ENCODE results near the gene GCGR. TPM values are rescaled to one million over a fixed set of nuclear protein-coding genes. Genes with fewer than 3 reads are reported as not detected.

Gene GCGR
- polyA plus RNA-seq (2012; ENCODE audit: insufficient read length, low read depth), result not detected

- no peak for TF ChIP-seq TAF1 (IDR thresholded peaks at IDR 0.05; ENCODE audit: borderline replicate concordance, insufficient read depth, low read length)
- no peak for TF ChIP-seq SIN3A (IDR thresholded peaks at IDR 0.05; ENCODE audit: borderline replicate concordance, insufficient read depth, low read length)
- no peak for TF ChIP-seq FOXP2 (optimal IDR thresholded peaks at IDR 0.05; ENCODE audit: borderline replicate concordance, extremely low read depth, extremely low read length, insufficient read depth)
- TF ChIP-seq POLR2AphosphoS5 (IDR thresholded peaks at IDR 0.05; ENCODE audit: low read depth, low read length), result no peak
- TF ChIP-seq REST (IDR thresholded peaks at IDR 0.05; ENCODE audit: insufficient read depth in 1 of 2, low read depth in 2 of 2, low read length in 2 of 2), result no peak
These were observed at the start of gene GCGR for GRCh38 chr17:81803728-81804558. TSS of gene GCGR (plus strand) at chr17:81804150. CDS start at chr17:81809019, 4,869 bp downstream.

GRCh38 chr17:81792675-81793615 is 11.0 kb upstream of the GCGR start:
- TF ChIP-seq POLR2AphosphoS5 (IDR thresholded peaks at IDR 0.05; ENCODE audit: low read depth, low read length) (no peak), REST (IDR thresholded peaks at IDR 0.05; ENCODE audit: insufficient read depth in 1 of 2, low read depth in 2 of 2, low read length in 2 of 2) (no peak), SIN3A (IDR thresholded peaks at IDR 0.05; ENCODE audit: borderline replicate concordance, insufficient read depth, low read length) (no peak), TAF1 (IDR thresholded peaks at IDR 0.05; ENCODE audit: borderline replicate concordance, insufficient read depth, low read length) (no peak), FOXP2 (optimal IDR thresholded peaks at IDR 0.05; ENCODE audit: borderline replicate concordance, extremely low read depth, extremely low read length, insufficient read depth) (no peak)

GRCh38 chr17:81794074-81794476 is 9.9 kb upstream of the GCGR start:
- TF ChIP-seq REST (IDR thresholded peaks at IDR 0.05; ENCODE audit: insufficient read depth in 1 of 2, low read depth in 2 of 2, low read length in 2 of 2) (no peak), TAF1 (IDR thresholded peaks at IDR 0.05; ENCODE audit: borderline replicate concordance, insufficient read depth, low read length) (no peak), SIN3A (IDR thresholded peaks at IDR 0.05; ENCODE audit: borderline replicate concordance, insufficient read depth, low read length) (no peak), FOXP2 (optimal IDR thresholded peaks at IDR 0.05; ENCODE audit: borderline replicate concordance, extremely low read depth, extremely low read length, insufficient read depth) (no peak)

DNA sequence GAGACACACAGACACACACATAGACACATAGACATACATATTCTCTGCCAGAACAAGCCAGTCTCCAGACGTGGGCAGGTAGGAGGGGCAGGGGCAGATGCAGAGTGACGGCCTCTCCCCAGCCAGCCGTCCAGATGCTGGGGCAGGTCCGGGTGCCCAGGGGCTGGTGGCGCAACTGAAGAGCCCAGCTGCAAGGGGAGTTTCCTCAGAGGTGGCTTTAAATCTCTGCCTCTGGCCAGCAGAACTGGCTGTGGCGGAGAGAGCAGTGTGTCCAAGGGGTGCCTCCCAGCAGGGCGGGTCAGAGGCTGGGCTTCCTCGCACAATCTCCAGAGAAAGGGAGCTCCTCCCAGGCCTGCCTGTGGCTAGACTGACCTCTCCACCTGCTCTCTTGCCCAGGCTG is 9.4 kb upstream of the GCGR start:
- no peak for TF ChIP-seq SIN3A (IDR thresholded peaks at IDR 0.05; ENCODE audit: borderline replicate concordance, insufficient read depth, low read length)
- no peak for TF ChIP-seq POLR2AphosphoS5 (IDR thresholded peaks at IDR 0.05; ENCODE audit: low read depth, low read length)
- TF ChIP-seq REST (IDR thresholded peaks at IDR 0.05; ENCODE audit: insufficient read depth in 1 of 2, low read depth in 2 of 2, low read length in 2 of 2), result no peak
- no peak for TF ChIP-seq FOXP2 (optimal IDR thresholded peaks at IDR 0.05; ENCODE audit: borderline replicate concordance, extremely low read depth, extremely low read length, insufficient read depth)
- TF ChIP-seq TAF1 (IDR thresholded peaks at IDR 0.05; ENCODE audit: borderline replicate concordance, insufficient read depth, low read length), result no peak

Measured in PFSK-1 (cell line).